Neuronal stem cell (in vitro differentiated cells): ENCODE measurements around the gene PGAP6.

Experiments used
- DNase-seq: peaks from one replicate; pipeline ENCODE4 v3.0.0-alpha.2; 2013; ENCODE audit warnings: low spot score
- H2AFZ ChIP-seq: one replicate; pipeline ENCODE4 v1.6.1; 2013; ENCODE audit warnings: mild to moderate bottlenecking, low read length, inconsistent platforms
- H2AK5ac ChIP-seq: 2 replicates; pipeline ENCODE4 v1.6.1; 2013; ENCODE audit warnings: low read depth, mild to moderate bottlenecking, inconsistent platforms, low read length, moderate library complexity, mixed read lengths
- H2BK120ac ChIP-seq: 2 replicates; pipeline ENCODE4 v1.6.1; 2013; ENCODE audit warnings: low read depth, mild to moderate bottlenecking, inconsistent platforms, low read length, moderate library complexity, mixed read lengths
- H2BK12ac ChIP-seq: one replicate; pipeline ENCODE4 v1.6.1; 2013; ENCODE audit warnings: low read length, inconsistent platforms
- H2BK15ac ChIP-seq: 2 replicates; pipeline ENCODE4 v1.6.1; 2013; ENCODE audit warnings: mild to moderate bottlenecking, low read length, inconsistent platforms, mixed read lengths
- H2BK5ac ChIP-seq: one replicate; pipeline ENCODE4 v1.6.1; 2013; ENCODE audit warnings: inconsistent platforms, mild to moderate bottlenecking, low read length, moderate library complexity
- H3K14ac ChIP-seq: one replicate; pipeline ENCODE4 v1.6.1; 2013; ENCODE audit warnings: low read length, inconsistent platforms
- H3K18ac ChIP-seq: 2 replicates; pipeline ENCODE4 v1.6.1; 2013; ENCODE audit warnings: low read length, inconsistent platforms
- H3K23ac ChIP-seq: 2 replicates; pipeline ENCODE4 v1.6.1; 2013; ENCODE audit warnings: low read depth, mild to moderate bottlenecking, mixed read lengths, low read length, inconsistent platforms; ENCODE audit not compliant: poor library complexity
- H3K27ac ChIP-seq: replicated peaks from 3 replicates; pipeline ENCODE4 v1.5.1; 2013; ENCODE audit warnings: low read length, inconsistent platforms
- H3K27me3 ChIP-seq, 3 experiments: 2 replicates each; pipeline ENCODE4 v1.6.1; 2013; ENCODE audit warnings: low read length in 3 of 3, mild to moderate bottlenecking in 2 of 3, inconsistent platforms in 1 of 3, low read depth in 1 of 3, mixed read lengths in 1 of 3, moderate library complexity in 1 of 3; ENCODE audit not compliant: control insufficient read depth in 3 of 3, insufficient read depth in 3 of 3
- H3K36me3 ChIP-seq, 2 donors: replicated peaks in 1 of 2; 2 replicates each; pipeline ENCODE4 v1.6.1; 2013; ENCODE audit warnings: low read length in 2 of 2; ENCODE audit not compliant: control insufficient read depth in 2 of 2, insufficient read depth in 2 of 2
- H3K4ac ChIP-seq: 2 replicates; pipeline ENCODE4 v1.6.1; 2013; ENCODE audit warnings: inconsistent platforms, mild to moderate bottlenecking, low read length, moderate library complexity
- H3K4me1 ChIP-seq, 2 donors: 1 replicate in 1 of 2; 2 replicates in 1 of 2; pipeline ENCODE4 v1.6.1; 2013; ENCODE audit warnings: low read length in 2 of 2, low read depth in 1 of 2; ENCODE audit not compliant: control insufficient read depth in 2 of 2, insufficient read depth in 1 of 2
- H3K4me2 ChIP-seq: one replicate; pipeline ENCODE4 v1.6.1; 2013; ENCODE audit warnings: mild to moderate bottlenecking, low read length, inconsistent platforms; ENCODE audit not compliant: insufficient read depth, poor library complexity, severe bottlenecking
- H3K4me3 ChIP-seq, 2 donors: 2 replicates each; pipeline ENCODE4 v1.5.1; 2013; ENCODE audit warnings: low read length in 2 of 2, mild to moderate bottlenecking in 2 of 2, inconsistent platforms in 1 of 2, moderate library complexity in 1 of 2
- H3K79me1 ChIP-seq: one replicate; pipeline ENCODE4 v1.6.1; 2013; ENCODE audit warnings: low read depth, mild to moderate bottlenecking, inconsistent platforms, low read length, moderate library complexity
- H3K9ac ChIP-seq: one replicate; pipeline ENCODE4 v1.6.1; 2013; ENCODE audit warnings: mild to moderate bottlenecking, low read depth, low read length, inconsistent platforms; ENCODE audit not compliant: poor library complexity
- H3K9me3 ChIP-seq, 2 donors: replicated peaks in 1 of 2; 2 replicates each; pipeline versions ENCODE3 to v1.6.1; 2013; ENCODE audit warnings: low read length in 2 of 2, mild to moderate bottlenecking in 2 of 2, inconsistent platforms in 1 of 2, low read depth in 1 of 2, mixed read lengths in 1 of 2, moderate library complexity in 1 of 2; ENCODE audit not compliant: control insufficient read depth in 2 of 2, insufficient read depth in 1 of 2
- H4K8ac ChIP-seq: one replicate; pipeline ENCODE4 v1.6.1; 2013; ENCODE audit warnings: low read depth, mild to moderate bottlenecking, inconsistent platforms, low read length, moderate library complexity
- H4K91ac ChIP-seq: one replicate; pipeline ENCODE4 v1.6.1; 2013; ENCODE audit warnings: low read length, low read depth, mild to moderate bottlenecking, inconsistent platforms; ENCODE audit not compliant: poor library complexity
- WGBS, 2 donors: extraction: QIAGEN DNeasy Blood & Tissue Kit; methylation state at CpG; one replicate each; pipeline ENCODE4 v1.1.7; 2013; ENCODE audit warnings: missing lambda C conversion rate in 2 of 2, mixed read lengths in 1 of 2; ENCODE audit not compliant: insufficient read length in 2 of 2, insufficient replicate concordance in 1 of 2; ENCODE audit errors: extremely low coverage in 2 of 2; 5-methylcytosine and 5-hydroxymethylcytosine counted together

PGAP6 gene

DNA sequence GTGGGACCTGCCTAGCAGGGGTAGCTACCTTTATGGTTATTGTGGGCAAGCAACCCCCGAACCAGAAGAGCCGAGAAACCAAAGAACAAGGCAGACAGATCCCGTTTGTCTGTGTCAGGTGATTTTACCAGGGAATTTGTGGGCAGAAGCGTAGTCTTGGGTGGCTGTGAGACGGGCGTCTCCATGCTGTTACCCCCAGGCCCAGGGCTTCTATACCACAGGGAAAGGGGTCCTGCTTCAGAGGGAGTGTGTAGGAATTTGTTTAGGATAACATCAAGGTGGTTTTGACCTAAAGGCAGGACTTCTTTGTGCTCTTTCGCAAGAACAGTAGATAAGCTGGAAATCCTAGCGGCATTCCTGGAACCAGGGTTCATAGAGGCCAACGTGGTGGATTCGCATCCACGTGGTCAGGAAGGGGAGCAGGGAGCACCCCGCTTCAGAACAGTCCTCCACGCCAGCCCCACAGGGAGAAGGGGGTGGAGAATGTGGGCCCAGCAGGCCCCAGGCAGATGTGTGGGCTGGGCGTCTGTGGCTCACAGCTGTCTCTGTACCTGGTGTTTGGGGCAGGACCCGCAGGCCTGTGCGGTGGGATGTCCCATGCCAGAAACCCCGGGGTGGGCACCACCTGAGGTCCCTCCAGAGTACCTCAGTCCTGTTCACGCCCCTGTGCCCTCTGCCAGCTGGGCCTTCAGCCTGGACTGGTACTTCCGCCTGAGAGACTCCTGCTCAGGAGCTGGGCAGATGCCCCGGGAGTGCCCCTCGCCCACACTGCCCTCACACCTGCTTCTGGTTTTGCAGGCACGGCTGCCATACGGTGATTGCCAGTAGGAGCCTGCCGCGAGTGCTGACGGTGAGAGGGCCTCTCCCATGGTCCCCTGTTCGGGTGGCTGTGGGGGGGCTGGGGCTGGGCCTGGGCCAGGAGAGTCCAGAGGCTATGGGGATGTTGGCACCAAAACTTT lies 24.0 kb upstream of the PGAP6 start:
- no peak overlapping the region for H3K4me2 ChIP-seq
- H4K8ac ChIP-seq: no peak overlapping the region
- H2BK12ac ChIP-seq: no peak overlapping the region
- no peak overlapping the region for H3K14ac ChIP-seq
- H2AFZ ChIP-seq: no peak overlapping the region
- H3K23ac ChIP-seq: peak overlapping the region; percentile 55
- H3K4me3 ChIP-seq: no peak overlapping the region
- H2BK5ac ChIP-seq: peak overlapping the region; percentile 66
- peak overlapping the region; percentile 63 for H2AK5ac ChIP-seq
- no peak for DNase-seq
- no peak overlapping the region for H2BK120ac ChIP-seq
- peaks cover 0 to under 1% of the 10 kb centered on the region in 2 donors for H3K36me3 ChIP-seq
- H3K27me3 ChIP-seq: no peaks in the 10 kb centered on the region
- no peak overlapping the region for H3K9ac ChIP-seq
- no peak overlapping the region for H3K27ac ChIP-seq
- peak overlapping the region; percentile 55 for H2BK15ac ChIP-seq
- H3K4ac ChIP-seq: no peak overlapping the region
- peaks cover 0 to 2% of the 10 kb centered on the region in 2 donors for H3K4me1 ChIP-seq
- H3K79me1 ChIP-seq: peaks cover 2% of the 10 kb centered on the region
- no peak overlapping the region for H4K91ac ChIP-seq
- no CpG with 5 or more reads among the region's 27 CpGs for WGBS, 2 donors
- H3K9me3 ChIP-seq: no peaks in the 10 kb centered on the region
- H3K18ac ChIP-seq: no peak overlapping the region

DNA sequence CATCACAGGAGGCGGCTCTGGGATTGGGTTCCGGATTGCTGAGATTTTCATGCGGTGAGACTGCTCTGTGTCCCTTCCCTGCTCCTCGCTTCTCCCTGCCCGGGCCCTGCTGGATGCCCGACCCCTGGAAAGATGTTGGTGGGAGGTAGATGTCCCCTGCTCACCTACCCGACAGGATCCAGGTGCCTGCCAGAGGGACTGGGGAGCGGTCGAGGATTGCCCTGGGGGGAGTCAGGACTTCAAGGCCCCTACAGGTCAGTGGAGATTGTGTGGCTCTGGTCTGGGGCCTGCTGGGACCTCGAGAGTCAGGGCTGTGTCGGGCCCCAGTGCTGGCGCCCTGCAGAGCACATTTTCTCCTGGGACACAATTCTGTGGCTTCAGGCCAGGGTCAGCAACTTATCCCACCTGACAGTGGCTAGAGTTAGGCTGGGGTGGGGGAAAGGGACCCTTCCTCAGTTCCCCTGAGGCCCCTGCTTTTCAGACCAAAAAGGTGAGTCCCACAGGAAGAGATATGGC lies 23.3 kb upstream of the PGAP6 start:
- Histone ChIP-seq H4K8ac (no peak overlapping the region), H3K18ac (no peak overlapping the region), H3K4me2 (no peak overlapping the region), H3K27me3 (no peaks in the 10 kb centered on the region), H2BK15ac (no peak overlapping the region), H2BK120ac (no peak overlapping the region), H3K4me1 (peaks cover 2% of the 10 kb centered on the region in 2 donors), H3K79me1 (peaks cover 3% of the 10 kb centered on the region), H3K27ac (no peak overlapping the region), H3K9ac (no peak overlapping the region), H3K4ac (no peak overlapping the region), H2AFZ (no peak overlapping the region), H2BK5ac (no peak overlapping the region), H3K4me3 (no peak overlapping the region), H3K9me3 (no peaks in the 10 kb centered on the region), H3K14ac (no peak overlapping the region), H2AK5ac (no peak overlapping the region), H4K91ac (peak overlapping the region; percentile 43), H2BK12ac (no peak overlapping the region), H3K36me3 (peaks cover 6 to 8% of the 10 kb centered on the region in 2 donors), H3K23ac (no peak overlapping the region)
- no CpG with 5 or more reads among the region's 12 CpGs for WGBS, 2 donors
- no peak for DNase-seq

DNA sequence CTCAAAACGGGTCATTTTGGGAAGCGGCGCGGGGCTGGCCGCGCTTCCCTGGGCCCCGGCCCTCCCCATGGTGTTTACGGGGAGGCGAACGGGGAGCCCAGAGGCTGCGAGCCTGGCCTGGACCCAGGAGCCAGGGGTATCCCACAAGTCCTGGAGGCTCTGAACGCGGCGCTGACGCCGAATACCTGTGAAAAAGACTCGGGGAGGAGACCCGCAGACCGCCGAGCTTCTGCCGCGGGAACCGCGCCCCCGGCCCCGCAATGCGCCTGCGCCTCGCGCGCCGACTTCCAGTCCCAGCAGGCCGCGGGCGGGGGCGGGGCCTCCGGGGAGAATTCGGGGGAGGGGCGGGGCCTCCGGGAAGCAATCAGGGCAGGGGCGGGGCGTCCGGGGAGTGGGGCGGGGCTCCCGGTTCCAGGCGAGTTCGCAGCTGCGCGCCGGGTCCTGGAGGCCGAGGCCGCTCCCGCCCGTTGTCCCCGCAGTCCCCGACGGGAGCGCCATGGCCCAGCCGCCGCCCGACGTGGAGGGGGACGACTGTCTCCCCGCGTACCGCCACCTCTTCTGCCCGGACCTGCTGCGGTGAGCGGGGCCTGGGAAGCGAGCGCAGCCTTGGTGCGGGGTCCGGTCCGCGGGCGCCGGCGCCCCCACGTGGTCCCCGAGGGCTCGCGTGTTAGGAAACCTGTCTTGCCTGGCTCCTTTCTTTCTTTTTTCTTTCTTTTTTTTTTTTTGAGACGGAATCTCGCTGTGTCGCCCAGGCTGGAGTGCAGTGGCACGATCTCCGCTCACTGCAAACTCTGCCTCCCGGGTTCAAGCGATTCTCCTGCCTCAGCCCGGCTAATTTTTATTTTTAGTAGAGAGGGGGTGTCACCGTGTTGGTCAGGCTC lies 19.9 kb upstream of the PGAP6 start, which contains the start of gene DECR2:
Gene DECR2 (plus strand): TSS at position 418 of the 881 bp plus-strand sequence. CDS start 79 bp downstream, at position 497.
- no CpG with 5 or more reads among the region's 91 CpGs for WGBS, 2 donors
- Histone ChIP-seq H3K79me1 (peaks cover 7% of the 10 kb centered on the region), H3K4me3 (peak within 1 kb of the TSS; percentile 75 to 99), H3K4ac (no peak within 1 kb of the TSS), H3K27me3 (no peaks in the 10 kb centered on the region), H3K27ac (peak within 1 kb of the TSS; percentile 87), H3K18ac (peak within 1 kb of the TSS; percentile 98), H4K8ac (no peak within 1 kb of the TSS), H4K91ac (no peak within 1 kb of the TSS), H3K4me2 (peak within 1 kb of the TSS; percentile 89), H3K9me3 (no peaks in the 10 kb centered on the region), H3K23ac (peak within 1 kb of the TSS; percentile 97), H2BK15ac (no peak within 1 kb of the TSS), H2BK5ac (peak within 1 kb of the TSS; percentile 53), H2AFZ (peak within 1 kb of the TSS; percentile 94), H2BK12ac (no peak within 1 kb of the TSS), H3K9ac (peak within 1 kb of the TSS; percentile 94), H3K36me3 (peaks cover 21 to 30% of the 10 kb centered on the region in 2 donors), H3K4me1 (peaks cover 7 to 8% of the 10 kb centered on the region in 2 donors), H2BK120ac (peak within 1 kb of the TSS; percentile 24), H2AK5ac (peak within 1 kb of the TSS; percentile 84), H3K14ac (peak within 1 kb of the TSS; percentile 38)
- DNase-seq: peak; percentile 93
